Astrocyte (in vitro differentiated cells and primary cell): ENCODE results near the gene PTPRB. TPM values are rescaled to one million over a fixed set of nuclear protein-coding genes. Genes with fewer than 3 reads are reported as not detected.

Source experiments
- DNase-seq: peaks from one replicate; pipeline ENCODE4 v3.0.0-alpha.2; 2010; ENCODE audit warnings: low read depth
- FAIRE-seq: peaks from 2 replicates; lab custom pipeline; 2011; peaks lifted over from hg19 to GRCh38; lab: Jason Lieb, UNC
- H2AFZ ChIP-seq: 2 replicates; pipeline ENCODE4 v1.6.0; 2012; ENCODE audit warnings: low read depth, low read length, inconsistent platforms
- H3K27ac ChIP-seq: 2 replicates; pipeline ENCODE4 v1.5.1; 2011; ENCODE audit warnings: low read depth, low read length, inconsistent platforms
- H3K27me3 ChIP-seq: 2 replicates; pipeline ENCODE4 v1.6.0; 2011; ENCODE audit warnings: low read length, inconsistent platforms; ENCODE audit not compliant: insufficient read depth
- H3K36me3 ChIP-seq: 2 replicates; pipeline ENCODE4 v1.5.1; 2011; ENCODE audit warnings: low read length, inconsistent platforms; ENCODE audit not compliant: insufficient read depth
- H3K4me1 ChIP-seq: 2 replicates; pipeline ENCODE4 v1.5.1; 2011; ENCODE audit warnings: low read length, inconsistent platforms; ENCODE audit not compliant: insufficient read depth
- H3K4me2 ChIP-seq: 2 replicates; pipeline ENCODE4 v1.6.0; 2012; ENCODE audit warnings: low read length, inconsistent platforms
- H3K4me3 ChIP-seq: 2 replicates; pipeline ENCODE4 v1.5.1; 2011; ENCODE audit warnings: low read depth, mild to moderate bottlenecking, low read length, inconsistent platforms; ENCODE audit not compliant: insufficient read depth
- H3K79me2 ChIP-seq: 2 replicates; pipeline ENCODE4 v1.6.0; 2012; ENCODE audit warnings: mild to moderate bottlenecking, low read length, inconsistent platforms; ENCODE audit not compliant: insufficient read depth
- H3K9ac ChIP-seq: 2 replicates; pipeline ENCODE4 v1.6.0; 2012; ENCODE audit warnings: mild to moderate bottlenecking, low read length, inconsistent platforms
- H3K9me3 ChIP-seq: 2 replicates; pipeline ENCODE4 v1.5.1; 2012; ENCODE audit warnings: low read depth, mild to moderate bottlenecking, low read length, inconsistent platforms; ENCODE audit not compliant: insufficient read depth
- H4K20me1 ChIP-seq: 2 replicates; pipeline ENCODE4 v1.6.0; 2012; ENCODE audit warnings: low read length, inconsistent platforms; ENCODE audit not compliant: insufficient read depth
- H3K27ac Mint-ChIP-seq: one replicate; pipeline ENCODE4 v1.8.0; 2021; ENCODE audit warnings: mild to moderate bottlenecking, mixed read lengths; ENCODE audit not compliant: unreplicated experiment
- H3K27me3 Mint-ChIP-seq: one replicate; pipeline ENCODE4 v1.8.0; 2021; ENCODE audit warnings: low read depth, mixed read lengths; ENCODE audit not compliant: unreplicated experiment
- H3K36me3 Mint-ChIP-seq: one replicate; pipeline ENCODE4 v1.8.0; 2021; ENCODE audit warnings: low read depth, mixed read lengths; ENCODE audit not compliant: unreplicated experiment
- H3K4me1 Mint-ChIP-seq: one replicate; pipeline ENCODE4 v1.8.0; 2021; ENCODE audit warnings: low read depth, mixed read lengths; ENCODE audit not compliant: unreplicated experiment
- H3K4me3 Mint-ChIP-seq: one replicate; pipeline ENCODE4 v1.8.0; 2021; ENCODE audit warnings: mild to moderate bottlenecking, moderate library complexity, mixed read lengths; ENCODE audit not compliant: unreplicated experiment
- H3K9me3 Mint-ChIP-seq: one replicate; pipeline ENCODE4 v1.8.0; 2021; ENCODE audit warnings: mild to moderate bottlenecking, mixed read lengths; ENCODE audit not compliant: unreplicated experiment
- EZH2 ChIP-seq: IDR thresholded peaks from 2 replicates; pipeline ENCODE4 v1.6.1; 2012; ENCODE audit warnings: mild to moderate bottlenecking, low read length, inconsistent platforms; ENCODE audit not compliant: insufficient read depth
- total RNA-seq: library from RNA; stranded (reverse); gene quantifications from 2 replicates; pipeline ENCODE4 v1.2.1, GENCODE V29; 2021
- TF ChIP-seq, protein P1 (sequence below): IDR thresholded peaks from 2 replicates; pipeline ENCODE4 v1.5.1; 2011; ENCODE audit warnings: low read depth, mild to moderate bottlenecking, inconsistent platforms, low read length, moderate library complexity; ENCODE audit not compliant: insufficient read depth

Gene PTPRB
- total RNA-seq, 1 donor from 2014 or later, result 2.5 TPM

DNA sequence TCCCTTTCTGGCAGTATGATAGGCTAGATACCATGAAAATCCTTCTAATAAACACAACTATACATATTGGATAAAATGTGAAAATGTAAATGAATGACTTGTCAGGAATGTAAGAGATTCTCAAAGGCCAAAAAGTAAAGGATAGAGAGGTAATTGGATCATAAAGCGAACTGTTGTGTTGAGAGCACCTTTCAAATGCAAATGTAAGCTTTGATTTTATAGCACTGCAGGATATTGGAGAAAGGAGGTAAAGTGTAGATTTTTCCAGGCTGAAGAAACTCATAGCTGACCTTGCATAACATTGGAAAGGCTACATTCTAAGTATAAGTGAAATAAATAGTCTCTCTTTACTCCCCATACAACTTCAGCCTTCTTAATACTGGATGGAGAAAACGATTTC is 54.0 kb downstream of the PTPRB start:
- no peak overlapping the region for H3K9ac ChIP-seq
- H2AFZ ChIP-seq, result no peak overlapping the region
- H3K27me3 ChIP-seq, result no peaks in the 10 kb centered on the region
- H4K20me1 ChIP-seq, result no peaks in the 10 kb centered on the region
- TF ChIP-seq EZH2, result no peak
- TF ChIP-seq, protein P1, sequence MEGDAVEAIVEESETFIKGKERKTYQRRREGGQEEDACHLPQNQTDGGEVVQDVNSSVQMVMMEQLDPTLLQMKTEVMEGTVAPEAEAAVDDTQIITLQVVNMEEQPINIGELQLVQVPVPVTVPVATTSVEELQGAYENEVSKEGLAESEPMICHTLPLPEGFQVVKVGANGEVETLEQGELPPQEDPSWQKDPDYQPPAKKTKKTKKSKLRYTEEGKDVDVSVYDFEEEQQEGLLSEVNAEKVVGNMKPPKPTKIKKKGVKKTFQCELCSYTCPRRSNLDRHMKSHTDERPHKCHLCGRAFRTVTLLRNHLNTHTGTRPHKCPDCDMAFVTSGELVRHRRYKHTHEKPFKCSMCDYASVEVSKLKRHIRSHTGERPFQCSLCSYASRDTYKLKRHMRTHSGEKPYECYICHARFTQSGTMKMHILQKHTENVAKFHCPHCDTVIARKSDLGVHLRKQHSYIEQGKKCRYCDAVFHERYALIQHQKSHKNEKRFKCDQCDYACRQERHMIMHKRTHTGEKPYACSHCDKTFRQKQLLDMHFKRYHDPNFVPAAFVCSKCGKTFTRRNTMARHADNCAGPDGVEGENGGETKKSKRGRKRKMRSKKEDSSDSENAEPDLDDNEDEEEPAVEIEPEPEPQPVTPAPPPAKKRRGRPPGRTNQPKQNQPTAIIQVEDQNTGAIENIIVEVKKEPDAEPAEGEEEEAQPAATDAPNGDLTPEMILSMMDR, result no peak
- H3K4me2 ChIP-seq, result no peak overlapping the region
- H3K27ac ChIP-seq, result no peak overlapping the region
- H3K4me1 Mint-ChIP-seq, result peaks cover 2% of the 10 kb centered on the region
- peaks cover 2% of the 10 kb centered on the region for H3K36me3 Mint-ChIP-seq
- no peaks in the 10 kb centered on the region for H3K27me3 Mint-ChIP-seq
- H3K27ac Mint-ChIP-seq, result no peak overlapping the region
- H3K9me3 Mint-ChIP-seq, result peaks cover 2% of the 10 kb centered on the region
- no peaks in the 10 kb centered on the region for H3K4me1 ChIP-seq
- H3K4me3 Mint-ChIP-seq, result no peak overlapping the region
- DNase-seq (no peak), FAIRE-seq (no peak)
- no peaks in the 10 kb centered on the region for H3K79me2 ChIP-seq
- no peaks in the 10 kb centered on the region for H3K9me3 ChIP-seq
- peaks cover 4% of the 10 kb centered on the region for H3K36me3 ChIP-seq
- no peak overlapping the region for H3K4me3 ChIP-seq

GRCh38 chr12:70581208-70581607 is 56.0 kb downstream of the PTPRB start:
- peaks cover 2% of the 10 kb centered on the region for H3K4me1 Mint-ChIP-seq

DNA sequence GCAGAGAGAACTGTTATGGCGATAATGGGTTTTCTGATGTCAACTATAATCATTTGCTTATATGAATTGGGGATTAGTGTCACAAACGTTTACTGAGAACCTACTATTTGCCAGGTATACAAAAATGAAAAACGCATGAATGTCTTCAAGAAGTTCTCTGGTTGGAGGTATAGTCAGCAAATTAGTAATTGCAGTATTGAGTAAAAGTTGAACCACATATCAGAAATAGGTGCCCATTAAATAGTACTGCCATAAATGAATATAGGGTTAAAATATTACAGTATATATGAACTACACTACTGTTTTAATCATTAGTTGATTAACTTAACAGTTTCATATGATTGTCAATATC is 60.0 kb downstream of the PTPRB start:
- H3K79me2 ChIP-seq, result no peaks in the 10 kb centered on the region
- TF ChIP-seq EZH2, result no peak
- TF ChIP-seq, protein P1, result no peak
- H3K27me3 ChIP-seq, result no peaks in the 10 kb centered on the region
- DNase-seq, result no peak
- H3K9ac ChIP-seq, result no peak overlapping the region
- H2AFZ ChIP-seq, result no peak overlapping the region
- H3K9me3 ChIP-seq, result no peaks in the 10 kb centered on the region
- H3K4me3 Mint-ChIP-seq, result no peak overlapping the region
- no peak overlapping the region for H3K27ac Mint-ChIP-seq
- peak; percentile 9 for FAIRE-seq
- H3K27me3 Mint-ChIP-seq, result no peaks in the 10 kb centered on the region
- H3K4me1 Mint-ChIP-seq, result peaks cover 2% of the 10 kb centered on the region
- H3K9me3 Mint-ChIP-seq, result no peaks in the 10 kb centered on the region
- H3K4me1 ChIP-seq, result no peaks in the 10 kb centered on the region
- H4K20me1 ChIP-seq, result no peaks in the 10 kb centered on the region
- H3K36me3 ChIP-seq, result no peaks in the 10 kb centered on the region
- no peak overlapping the region for H3K4me2 ChIP-seq
- no peaks in the 10 kb centered on the region for H3K36me3 Mint-ChIP-seq
- no peak overlapping the region for H3K27ac ChIP-seq
- no peak overlapping the region for H3K4me3 ChIP-seq

More at GRCh38 chr12:70581208-70581607, 56.0 kb downstream of the PTPRB start:
- H3K27ac Mint-ChIP-seq, result no peak overlapping the region
- Histone ChIP-seq H3K36me3 (peaks cover 4% of the 10 kb centered on the region), H3K27ac (no peak overlapping the region), H3K4me2 (no peak overlapping the region), H3K4me3 (no peak overlapping the region), H3K79me2 (no peaks in the 10 kb centered on the region), H3K27me3 (no peaks in the 10 kb centered on the region), H3K4me1 (no peaks in the 10 kb centered on the region), H3K9me3 (no peaks in the 10 kb centered on the region), H3K9ac (no peak overlapping the region), H4K20me1 (no peaks in the 10 kb centered on the region), H2AFZ (no peak overlapping the region)
- TF ChIP-seq, protein P1, result no peak
- TF ChIP-seq EZH2, result no peak
- no peak overlapping the region for H3K4me3 Mint-ChIP-seq
- H3K9me3 Mint-ChIP-seq, result peaks cover 2% of the 10 kb centered on the region
- no peak for DNase-seq
- H3K27me3 Mint-ChIP-seq, result no peaks in the 10 kb centered on the region
- peaks cover 2% of the 10 kb centered on the region for H3K36me3 Mint-ChIP-seq
- peak; percentile 55 for FAIRE-seq
